ENCODE measurements around the gene KLRB1. TPM values are rescaled to one million over a fixed set of nuclear protein-coding genes. Genes with fewer than 3 reads are reported as not detected.
"Not testable (repeated sequence)": the region's sequence is repeated elsewhere in the genome, so short reads cannot be mapped to it uniquely, and the experiment has no call there.

Gene KLRB1
- total and polyA plus RNA-seq, 4 donors: 1.1 to 1.6 TPM; not detected in 2

- intact Hi-C loops (cut with DNase I): no loop called here
- 96 to 97% methylated on average over 13 of the region's 13 CpGs for WGBS, 2 donors
- DNase-seq (no peak), ATAC-seq (ENCODE audit: low FRiP score) (no peak)
- no peak overlapping the region for H3K27ac ChIP-seq (ENCODE audit: low read depth in 1 of 2, low read length in 2 of 2)
- H3K4me1 ChIP-seq (ENCODE audit: control insufficient read depth in 1 of 2, insufficient read depth in 2 of 2, low read length in 2 of 2): no peaks in the 10 kb centered on the region
- no peaks in the 10 kb centered on the region for H3K36me3 ChIP-seq (ENCODE audit: control insufficient read depth in 1 of 2, insufficient read depth in 2 of 2, low read length in 1 of 2)
- no peaks in the 10 kb centered on the region for H3K9me3 ChIP-seq (ENCODE audit: control insufficient read depth, low read length)
- H3K27me3 ChIP-seq (ENCODE audit: control insufficient read depth in 1 of 2, insufficient read depth in 2 of 2, low read length in 1 of 2): no peaks in the 10 kb centered on the region
- no peak overlapping the region for H3K4me3 ChIP-seq (ENCODE audit: low read length in 2 of 2)
Observed at GRCh38 chr12:9632766-9633165, 25.1 kb upstream of the KLRB1 start.

- H3K27me3 ChIP-seq (ENCODE audit: control insufficient read depth in 1 of 2, insufficient read depth in 2 of 2, low read length in 1 of 2): no peaks in the 10 kb centered on the region
- ATAC-seq (ENCODE audit: low FRiP score) (no peak), DNase-seq (no peak)
- H3K9me3 ChIP-seq (ENCODE audit: control insufficient read depth, low read length): peaks cover 2% of the 10 kb centered on the region
- no peaks in the 10 kb centered on the region for H3K4me1 ChIP-seq (ENCODE audit: control insufficient read depth in 1 of 2, insufficient read depth in 2 of 2, low read length in 2 of 2)
- WGBS, 2 donors: 94 to 97% methylated on average over 2 of the region's 2 CpGs
- no peaks in the 10 kb centered on the region for H3K36me3 ChIP-seq (ENCODE audit: control insufficient read depth in 1 of 2, insufficient read depth in 2 of 2, low read length in 1 of 2)
- H3K27ac ChIP-seq (ENCODE audit: low read depth in 1 of 2, low read length in 2 of 2): no peak overlapping the region
- no peak overlapping the region for H3K4me3 ChIP-seq (ENCODE audit: low read length in 2 of 2)
- intact Hi-C loops (cut with DNase I): no loop called here
Observed at GRCh38 chr12:9626821-9627220, 19.1 kb upstream of the KLRB1 start.

- no peak for ATAC-seq (ENCODE audit: low FRiP score)
- intact Hi-C loops (cut with DNase I): no loop called here
- Histone ChIP-seq H3K27me3 (ENCODE audit: control insufficient read depth in 1 of 2, insufficient read depth in 2 of 2, low read length in 1 of 2) (no peaks in the 10 kb centered on the region), H3K4me1 (ENCODE audit: control insufficient read depth in 1 of 2, insufficient read depth in 2 of 2, low read length in 2 of 2) (no peaks in the 10 kb centered on the region), H3K9me3 (ENCODE audit: control insufficient read depth, low read length) (peaks cover 2% of the 10 kb centered on the region), H3K27ac (ENCODE audit: low read depth in 1 of 2, low read length in 2 of 2) (no peak overlapping the region), H3K36me3 (ENCODE audit: control insufficient read depth in 1 of 2, insufficient read depth in 2 of 2, low read length in 1 of 2) (no peaks in the 10 kb centered on the region), H3K4me3 (ENCODE audit: low read length in 2 of 2) (no peak overlapping the region)
- no peak for DNase-seq
Observed at GRCh38 chr12:9626291-9626690, 18.6 kb upstream of the KLRB1 start.

GRCh38 chr12:9625019-9625418, 17.3 kb upstream of the KLRB1 start:
- ATAC-seq (ENCODE audit: low FRiP score) (no peak), DNase-seq (no peak)
- no peaks in the 10 kb centered on the region for H3K27me3 ChIP-seq (ENCODE audit: control insufficient read depth in 1 of 2, insufficient read depth in 2 of 2, low read length in 1 of 2)
- 97% methylated on average over 3 of the region's 3 CpGs for WGBS, 2 donors
- H3K4me1 ChIP-seq (ENCODE audit: control insufficient read depth in 1 of 2, insufficient read depth in 2 of 2, low read length in 2 of 2): no peaks in the 10 kb centered on the region
- H3K27ac ChIP-seq (ENCODE audit: low read depth in 1 of 2, low read length in 2 of 2): no peak overlapping the region
- intact Hi-C loops (cut with DNase I): no loop called here
- peaks cover 2% of the 10 kb centered on the region for H3K9me3 ChIP-seq (ENCODE audit: control insufficient read depth, low read length)
- H3K36me3 ChIP-seq (ENCODE audit: control insufficient read depth in 1 of 2, insufficient read depth in 2 of 2, low read length in 1 of 2): no peaks in the 10 kb centered on the region
- H3K4me3 ChIP-seq (ENCODE audit: low read length in 2 of 2): no peak overlapping the region

- Histone ChIP-seq H3K27me3 (ENCODE audit: control insufficient read depth in 1 of 2, insufficient read depth in 2 of 2, low read length in 1 of 2) (no peaks in the 10 kb centered on the region), H3K36me3 (ENCODE audit: control insufficient read depth in 1 of 2, insufficient read depth in 2 of 2, low read length in 1 of 2) (no peaks in the 10 kb centered on the region), H3K9me3 (ENCODE audit: control insufficient read depth, low read length) (no peaks in the 10 kb centered on the region), H3K27ac (ENCODE audit: low read depth in 1 of 2, low read length in 2 of 2) (no peak overlapping the region), H3K4me3 (ENCODE audit: low read length in 2 of 2) (no peak overlapping the region), H3K4me1 (ENCODE audit: control insufficient read depth in 1 of 2, insufficient read depth in 2 of 2, low read length in 2 of 2) (no peaks in the 10 kb centered on the region)
- intact Hi-C loops (cut with DNase I): no loop called here
- DNase-seq (no peak), ATAC-seq (ENCODE audit: low FRiP score) (no peak)
- 91 to 94% methylated on average over 6 of the region's 6 CpGs for WGBS, 2 donors
Observed at GRCh38 chr12:9619411-9620179, 11.9 kb upstream of the KLRB1 start.

- H3K27ac ChIP-seq (ENCODE audit: low read depth in 1 of 2, low read length in 2 of 2); H3K36me3 ChIP-seq (ENCODE audit: control insufficient read depth in 1 of 2, insufficient read depth in 2 of 2, low read length in 1 of 2); H3K9me3 ChIP-seq (ENCODE audit: control insufficient read depth, low read length); H3K27me3 ChIP-seq (ENCODE audit: control insufficient read depth in 1 of 2, insufficient read depth in 2 of 2, low read length in 1 of 2); H3K4me1 ChIP-seq (ENCODE audit: control insufficient read depth in 1 of 2, insufficient read depth in 2 of 2, low read length in 2 of 2); H3K4me3 ChIP-seq (ENCODE audit: low read length in 2 of 2); intact Hi-C loops (cut with DNase I); ATAC-seq (ENCODE audit: low FRiP score); DNase-seq: not testable (repeated sequence)
- WGBS, 2 donors: 95% methylated on average over 1 of the region's 1 CpG
Observed at GRCh38 chr12:9618906-9619305, 11.2 kb upstream of the KLRB1 start.

GRCh38 chr12:9617124-9617523, 9.4 kb upstream of the KLRB1 start:
- H3K36me3 ChIP-seq (ENCODE audit: control insufficient read depth in 1 of 2, insufficient read depth in 2 of 2, low read length in 1 of 2): no peaks in the 10 kb centered on the region
- no peak overlapping the region for H3K4me3 ChIP-seq (ENCODE audit: low read length in 2 of 2)
- H3K27me3 ChIP-seq (ENCODE audit: control insufficient read depth in 1 of 2, insufficient read depth in 2 of 2, low read length in 1 of 2): no peaks in the 10 kb centered on the region
- 87 to 88% methylated on average over 6 of the region's 6 CpGs for WGBS, 2 donors
- no peaks in the 10 kb centered on the region for H3K9me3 ChIP-seq (ENCODE audit: control insufficient read depth, low read length)
- H3K4me1 ChIP-seq (ENCODE audit: control insufficient read depth in 1 of 2, insufficient read depth in 2 of 2, low read length in 2 of 2): no peaks in the 10 kb centered on the region
- ATAC-seq (ENCODE audit: low FRiP score): no peak
- intact Hi-C loops (cut with DNase I): no loop called here
- H3K27ac ChIP-seq (ENCODE audit: low read depth in 1 of 2, low read length in 2 of 2): no peak overlapping the region
- DNase-seq: no peak

- H3K9me3 ChIP-seq (ENCODE audit: control insufficient read depth, low read length): peaks cover 1% of the 10 kb centered on the region
- no peaks in the 10 kb centered on the region for H3K4me1 ChIP-seq (ENCODE audit: control insufficient read depth in 1 of 2, insufficient read depth in 2 of 2, low read length in 2 of 2)
- H3K27me3 ChIP-seq (ENCODE audit: control insufficient read depth in 1 of 2, insufficient read depth in 2 of 2, low read length in 1 of 2): no peaks in the 10 kb centered on the region
- intact Hi-C loops (cut with DNase I): no loop called here
- ATAC-seq (ENCODE audit: low FRiP score) (no peak), DNase-seq (no peak)
- no peak overlapping the region for H3K27ac ChIP-seq (ENCODE audit: low read depth in 1 of 2, low read length in 2 of 2)
- no peak overlapping the region for H3K4me3 ChIP-seq (ENCODE audit: low read length in 2 of 2)
- 61 to 64% methylated on average over 5 of the region's 5 CpGs for WGBS, 2 donors
- no peaks in the 10 kb centered on the region for H3K36me3 ChIP-seq (ENCODE audit: control insufficient read depth in 1 of 2, insufficient read depth in 2 of 2, low read length in 1 of 2)
Observed at GRCh38 chr12:9615420-9616136, 7.9 kb upstream of the KLRB1 start.

GRCh38 chr12:9610606-9611005, 2.9 kb upstream of the KLRB1 start:
- H3K27ac ChIP-seq (ENCODE audit: low read depth in 1 of 2, low read length in 2 of 2); H3K4me1 ChIP-seq (ENCODE audit: control insufficient read depth in 1 of 2, insufficient read depth in 2 of 2, low read length in 2 of 2); intact Hi-C loops (cut with DNase I); H3K27me3 ChIP-seq (ENCODE audit: control insufficient read depth in 1 of 2, insufficient read depth in 2 of 2, low read length in 1 of 2); H3K9me3 ChIP-seq (ENCODE audit: control insufficient read depth, low read length); ATAC-seq (ENCODE audit: low FRiP score); H3K4me3 ChIP-seq (ENCODE audit: low read length in 2 of 2); DNase-seq; H3K36me3 ChIP-seq (ENCODE audit: control insufficient read depth in 1 of 2, insufficient read depth in 2 of 2, low read length in 1 of 2): not testable (repeated sequence)
- WGBS, 2 donors: 96 to 97% methylated on average over 5 of the region's 5 CpGs

Measured in aorta (tissue), 5 donors.